Thyroid gland (tissue), 4 donors: ENCODE data around the gene PTCRA. TPM values are rescaled to one million over a fixed set of nuclear protein-coding genes. Genes with fewer than 3 reads are reported as not detected.

ENCODE experiments used
- DNase-seq, 2 donors: peaks; one replicate each; pipeline ENCODE4 v3.0.0-alpha.2; 2019
- H3K27ac ChIP-seq, 3 donors: fragments of 200-600 bp; sonication (generic); 1 replicate in 2 of 3; 2 replicates in 1 of 3; pipeline ENCODE4 v1.5.1; 2016 to 2019; ENCODE audit warnings: mild to moderate bottlenecking in 1 of 3, moderate library complexity in 1 of 3
- H3K27me3 ChIP-seq: fragments of 200-600 bp; sonication (generic); one replicate; pipeline ENCODE4 v1.5.1; 2019
- H3K36me3 ChIP-seq, 2 donors: fragments of 200-600 bp; sonication (generic); one replicate each; pipeline ENCODE4 v1.5.1; 2016 to 2019
- H3K4me1 ChIP-seq, 2 donors: fragments of 200-600 bp; sonication (generic); one replicate each; pipeline ENCODE4 v1.5.1; 2017 to 2019
- H3K4me3 ChIP-seq, 3 donors: fragments of 200-600 bp; sonication (generic); replicated peaks in 1 of 3; 1 replicate in 2 of 3; 2 replicates in 1 of 3; pipeline ENCODE4 v1.5.1; 2016; ENCODE audit warnings: mild to moderate bottlenecking in 1 of 3
- H3K9me3 ChIP-seq: fragments of 200-600 bp; sonication (generic); one replicate; pipeline ENCODE4 v1.5.1; 2017
- POLR2A ChIP-seq, 2 donors: fragments of 450-650 bp; IDR thresholded peaks; one replicate each; pipeline ENCODE4 v1.6.1; 2017; ENCODE audit warnings: antibody characterized with exemption in 2 of 2, mild to moderate bottlenecking in 2 of 2, moderate library complexity in 1 of 2
- WGBS, 2 donors: methylation state at CpG; one replicate each; pipeline ENCODE4 v1.1.5; 2017; 5-methylcytosine and 5-hydroxymethylcytosine counted together
- intact Hi-C: fragments of 100-400 bp; cut with DNase I; formaldehyde crosslinking; loops from one replicate; pipeline ENCODE4 v1.15.1; 2023
- total RNA-seq, 4 donors: library from RNA; depleted of rRNA; stranded (reverse); fragments of >200 nt; gene quantifications; one replicate each; pipeline ENCODE4 v1.2.3, GENCODE V29; 2016
- TF ChIP-seq, protein P1 (sequence below), 6 experiments: fragments of 200-600 bp in 3 of 6; fragments of 450-650 bp in 3 of 6; sonication (generic) in 3 of 6; IDR thresholded peaks; one replicate each; pipeline ENCODE4 v1.5.1; 2016 to 2019; ENCODE audit warnings: antibody characterized with exemption in 6 of 6, mild to moderate bottlenecking in 2 of 6, inconsistent platforms in 1 of 6, moderate library complexity in 1 of 6

Gene PTCRA
- total RNA-seq, 4 donors from 2014 or later, result not detected

DNA sequence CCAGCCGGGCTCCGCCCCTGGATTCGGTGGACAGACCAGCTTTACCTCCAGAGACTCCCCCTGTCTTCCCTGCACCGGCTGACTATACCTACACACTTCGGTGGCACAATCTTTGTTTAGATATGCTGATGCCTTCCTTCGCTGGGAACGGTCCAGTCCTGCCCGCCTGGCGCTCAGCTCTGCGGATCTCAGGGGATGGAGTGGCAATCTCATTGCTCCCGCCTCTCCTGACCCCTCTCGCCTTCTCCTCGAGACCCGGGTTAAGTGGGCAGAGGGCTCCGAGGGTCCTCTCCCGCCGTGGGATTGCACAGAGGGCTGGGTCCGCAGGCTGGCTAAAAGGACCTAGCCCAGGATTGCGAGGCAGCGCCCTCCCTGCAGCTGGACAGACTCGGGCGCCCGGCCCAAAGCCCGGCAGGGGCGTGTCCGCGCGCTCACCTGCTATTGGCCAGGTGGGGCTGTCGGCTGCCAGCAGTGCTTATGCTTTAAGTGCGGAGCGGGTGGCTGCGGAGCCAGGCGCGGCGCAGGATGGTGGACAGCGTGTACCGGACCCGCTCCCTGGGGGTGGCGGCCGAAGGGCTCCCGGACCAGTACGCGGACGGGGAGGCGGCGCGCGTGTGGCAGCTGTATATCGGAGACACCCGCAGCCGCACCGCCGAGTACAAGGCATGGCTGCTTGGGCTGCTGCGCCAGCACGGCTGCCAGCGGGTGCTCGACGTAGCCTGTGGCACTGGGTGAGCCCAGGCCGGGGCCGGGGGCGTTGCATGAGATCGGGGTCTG is 44.6 kb downstream of the PTCRA start, which contains the start of gene GNMT:
TSS of gene GNMT (plus strand) at position 512 of the 777 bp plus-strand sequence. CDS start at position 526, 14 bp downstream.
- WGBS, 2 donors, result 7 to 14% methylated on average over 7 to 14 of the region's 62 CpGs
- peaks cover 0 to 5% of the 10 kb centered on the region in 2 donors for H3K36me3 ChIP-seq
- no peak within 1 kb of the TSS for H3K27ac ChIP-seq
- intact Hi-C loops, result no loop called here
- H3K4me1 ChIP-seq, result peaks cover 5 to 16% of the 10 kb centered on the region in 2 donors
- TF ChIP-seq POLR2A (IDR thresholded peaks at IDR 0.05), result peak in 1 of 2 donors; percentile 65
- TF ChIP-seq, protein P1, sequence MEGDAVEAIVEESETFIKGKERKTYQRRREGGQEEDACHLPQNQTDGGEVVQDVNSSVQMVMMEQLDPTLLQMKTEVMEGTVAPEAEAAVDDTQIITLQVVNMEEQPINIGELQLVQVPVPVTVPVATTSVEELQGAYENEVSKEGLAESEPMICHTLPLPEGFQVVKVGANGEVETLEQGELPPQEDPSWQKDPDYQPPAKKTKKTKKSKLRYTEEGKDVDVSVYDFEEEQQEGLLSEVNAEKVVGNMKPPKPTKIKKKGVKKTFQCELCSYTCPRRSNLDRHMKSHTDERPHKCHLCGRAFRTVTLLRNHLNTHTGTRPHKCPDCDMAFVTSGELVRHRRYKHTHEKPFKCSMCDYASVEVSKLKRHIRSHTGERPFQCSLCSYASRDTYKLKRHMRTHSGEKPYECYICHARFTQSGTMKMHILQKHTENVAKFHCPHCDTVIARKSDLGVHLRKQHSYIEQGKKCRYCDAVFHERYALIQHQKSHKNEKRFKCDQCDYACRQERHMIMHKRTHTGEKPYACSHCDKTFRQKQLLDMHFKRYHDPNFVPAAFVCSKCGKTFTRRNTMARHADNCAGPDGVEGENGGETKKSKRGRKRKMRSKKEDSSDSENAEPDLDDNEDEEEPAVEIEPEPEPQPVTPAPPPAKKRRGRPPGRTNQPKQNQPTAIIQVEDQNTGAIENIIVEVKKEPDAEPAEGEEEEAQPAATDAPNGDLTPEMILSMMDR (IDR thresholded peaks at IDR 0.05), result no peak
- H3K4me3 ChIP-seq, result peak within 1 kb of the TSS; percentile 0 to 53 (median 37)
- peak; percentile 89 to 91 for DNase-seq
- no peaks in the 10 kb centered on the region for H3K9me3 ChIP-seq
- no peaks in the 10 kb centered on the region for H3K27me3 ChIP-seq

DNA sequence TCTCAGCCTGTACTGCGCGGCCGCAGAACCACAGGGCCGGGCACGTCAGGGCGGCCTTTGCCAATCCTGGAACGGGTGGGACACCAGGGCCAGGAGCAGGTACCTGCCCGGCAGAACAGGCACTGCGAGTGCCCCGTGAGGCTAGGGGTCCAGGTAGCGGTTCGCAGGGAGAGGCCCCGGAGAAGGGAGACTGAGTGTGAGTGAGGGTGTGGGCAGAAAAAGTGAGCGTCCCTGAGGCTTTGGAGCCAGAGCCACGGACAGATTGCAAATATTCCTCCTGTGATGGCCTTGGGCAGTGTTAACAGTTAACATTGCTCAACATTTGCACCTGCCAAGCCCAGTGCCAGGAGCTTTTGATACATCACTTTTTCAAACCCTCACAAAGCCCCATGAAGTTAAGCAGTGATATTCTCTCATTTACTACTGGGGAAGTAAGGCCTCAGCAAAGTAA is 45.2 kb downstream of the PTCRA start:
- 37 to 41% methylated on average over 11 to 12 of the region's 15 CpGs for WGBS, 2 donors
- Histone ChIP-seq H3K27me3 (no peaks in the 10 kb centered on the region), H3K27ac (no peak overlapping the region), H3K9me3 (no peaks in the 10 kb centered on the region), H3K4me1 (peaks cover 5 to 16% of the 10 kb centered on the region in 2 donors), H3K36me3 (peaks cover 6% of the 10 kb centered on the region in 2 donors), H3K4me3 (peak overlapping the region; percentile 0 to 53 (median 37))
- TF ChIP-seq, protein P1 (IDR thresholded peaks at IDR 0.05), result no peak
- no peak for TF ChIP-seq POLR2A (IDR thresholded peaks at IDR 0.05)
- intact Hi-C loops, result no loop called here
- no peak for DNase-seq

DNA sequence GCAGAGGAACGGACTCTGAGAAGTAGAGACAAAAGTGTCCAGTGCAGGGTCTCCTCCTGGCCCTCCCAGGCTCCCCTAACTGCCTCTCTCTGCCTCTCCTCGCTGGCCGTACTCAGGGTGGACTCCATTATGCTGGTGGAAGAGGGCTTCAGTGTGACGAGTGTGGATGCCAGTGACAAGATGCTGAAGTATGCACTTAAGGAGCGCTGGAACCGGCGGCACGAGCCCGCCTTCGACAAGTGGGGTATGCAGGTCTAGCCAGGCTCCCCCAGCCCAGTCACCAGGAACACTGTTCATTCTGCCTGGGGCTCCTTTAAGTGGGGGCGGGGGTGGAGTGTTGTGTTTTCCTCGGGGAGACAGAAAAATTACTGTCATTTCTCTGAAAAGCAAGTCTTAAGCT is 46.2 kb downstream of the PTCRA start:
- H3K9me3 ChIP-seq, result no peaks in the 10 kb centered on the region
- WGBS, 2 donors, result 81 to 89% methylated on average over 12 of the region's 12 CpGs
- no peak overlapping the region for H3K4me3 ChIP-seq
- H3K27ac ChIP-seq, result no peak overlapping the region
- no peak for TF ChIP-seq POLR2A (IDR thresholded peaks at IDR 0.05)
- TF ChIP-seq, protein P1 (IDR thresholded peaks at IDR 0.05), result no peak
- intact Hi-C loops, result no loop called here
- peaks cover 7 to 10% of the 10 kb centered on the region in 2 donors for H3K36me3 ChIP-seq
- DNase-seq, result no peak
- peaks cover 5 to 16% of the 10 kb centered on the region in 2 donors for H3K4me1 ChIP-seq
- no peaks in the 10 kb centered on the region for H3K27me3 ChIP-seq

DNA sequence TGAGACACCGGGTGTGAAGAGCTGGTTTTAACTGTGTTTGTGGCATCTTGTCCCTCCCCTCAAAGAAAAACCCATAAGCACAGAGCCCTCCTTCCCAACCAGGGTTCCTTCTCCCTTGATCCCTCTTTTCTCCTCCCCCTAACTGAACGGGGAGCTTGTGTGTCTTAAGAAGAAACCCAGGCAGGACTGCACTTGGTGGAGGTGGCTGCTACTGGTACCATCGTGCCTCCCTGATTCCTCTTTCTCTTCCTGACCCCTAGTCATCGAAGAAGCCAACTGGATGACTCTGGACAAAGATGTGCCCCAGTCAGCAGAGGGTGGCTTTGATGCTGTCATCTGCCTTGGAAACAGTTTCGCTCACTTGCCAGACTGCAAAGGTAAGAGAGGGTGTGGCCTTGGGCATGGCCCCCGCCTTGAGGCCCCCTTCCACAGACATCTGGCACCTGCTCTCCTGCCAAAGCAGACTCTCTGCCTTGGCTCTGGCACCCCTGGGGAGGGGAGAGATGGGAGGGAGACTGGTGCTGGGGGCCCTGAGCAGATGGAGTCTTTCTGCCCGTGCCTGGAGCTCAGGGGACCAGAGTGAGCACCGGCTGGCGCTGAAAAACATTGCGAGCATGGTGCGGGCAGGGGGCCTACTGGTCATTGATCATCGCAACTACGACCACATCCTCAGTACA is 46.8 kb downstream of the PTCRA start:
- no peaks in the 10 kb centered on the region for H3K9me3 ChIP-seq
- H3K27me3 ChIP-seq, result no peaks in the 10 kb centered on the region
- intact Hi-C loops, result no loop called here
- TF ChIP-seq, protein P1 (IDR thresholded peaks at IDR 0.05), result no peak
- no peak for TF ChIP-seq POLR2A (IDR thresholded peaks at IDR 0.05)
- DNase-seq, result no peak
- peaks cover 5 to 16% of the 10 kb centered on the region in 2 donors for H3K4me1 ChIP-seq
- WGBS, 2 donors, result 94 to 96% methylated on average over 13 of the region's 13 CpGs
- H3K27ac ChIP-seq, result no peak overlapping the region
- H3K36me3 ChIP-seq, result peaks cover 10 to 12% of the 10 kb centered on the region in 2 donors
- H3K4me3 ChIP-seq, result no peak overlapping the region
